ENCODE measurements around the gene DPH1. TPM values are rescaled to one million over a fixed set of nuclear protein-coding genes. Genes with fewer than 3 reads are reported as not detected.
A peak's percentile ranks its signal among the peaks of the same experiment; 100 is the strongest.

DPH1 gene
- total RNA-seq, 1 donor from 2014 or later, result 63.4 TPM

- H3K27me3 Mint-ChIP-seq, result peaks cover 3% of the 10 kb centered on the region
- ChIA-PET CTCF (interaction anchor here (0.5 to 1.2 kb wide), 3 partner anchors 171 to 374 kb away, joined by 3 to 4 read pairs (median 4); no protein-coding TSS in a partner anchor), POLR2A (interaction anchor here (0.6 to 0.9 kb wide), 3 partner anchors 11 to 275 kb away, joined by 3 to 6 read pairs (median 4); no protein-coding TSS in a partner anchor)
- H3K9me3 Mint-ChIP-seq, result no peaks in the 10 kb centered on the region
- peak overlapping the region; percentile 87 for H3K27ac Mint-ChIP-seq
- DNase-seq (no peak), ATAC-seq (ENCODE audit: low read depth) (no peak)
- peaks cover 27% of the 10 kb centered on the region for H3K4me1 Mint-ChIP-seq
- TF ChIP-seq CTCF (IDR thresholded peaks at IDR 0.05), result no peak
- peak overlapping the region; percentile 11 for H3K4me3 Mint-ChIP-seq
- intact Hi-C loops (cut with micrococcal nuclease), result loop anchor here (5.0 kb wide), 3 partner anchors 136 to 376 kb away; no protein-coding TSS in a partner anchor
- peaks cover 25% of the 10 kb centered on the region for H3K36me3 Mint-ChIP-seq (ENCODE audit: low read depth)
Measured at GRCh38 chr17:2043785-2044184, 13.8 kb downstream of the DPH1 start.

- Mint-ChIP-seq H3K4me1 (peaks cover 33% of the 10 kb centered on the region), H3K27ac (no peak overlapping the region), H3K27me3 (peaks cover 3% of the 10 kb centered on the region), H3K4me3 (no peak overlapping the region), H3K36me3 (ENCODE audit: low read depth) (peaks cover 25% of the 10 kb centered on the region), H3K9me3 (no peaks in the 10 kb centered on the region)
- intact Hi-C loops (cut with micrococcal nuclease), result loop anchor here (5.0 kb wide), 3 partner anchors 137 to 377 kb away; no protein-coding TSS in a partner anchor
- no peak for TF ChIP-seq CTCF (IDR thresholded peaks at IDR 0.05)
- ChIA-PET CTCF (interaction anchor here (0.5 to 1.2 kb wide), 3 partner anchors 170 to 375 kb away, joined by 3 to 4 read pairs (median 4); no protein-coding TSS in a partner anchor), POLR2A (interaction anchor here (0.6 to 0.9 kb wide), 3 partner anchors 10 to 467 kb away, joined by 3 to 12 read pairs (median 4); partner anchors contain the start of gene METTL16)
- DNase-seq, result no peak
- ATAC-seq (ENCODE audit: low read depth), result no peak
Measured at GRCh38 chr17:2044263-2044894, 14.4 kb downstream of the DPH1 start.

- H3K4me3 Mint-ChIP-seq, result no peak overlapping the region
- intact Hi-C loops (cut with micrococcal nuclease), result no loop called here
- ChIA-PET POLR2A (no interaction called here), CTCF (interaction anchor here (2.0 kb wide), 1 partner anchor 197 kb away, joined by 6 read pairs; no protein-coding TSS in a partner anchor)
- H3K4me1 Mint-ChIP-seq, result peaks cover 28% of the 10 kb centered on the region
- H3K27me3 Mint-ChIP-seq, result peaks cover 10% of the 10 kb centered on the region
- no peak for DNase-seq
- H3K36me3 Mint-ChIP-seq (ENCODE audit: low read depth), result peaks cover 18% of the 10 kb centered on the region
- no peak for TF ChIP-seq CTCF (IDR thresholded peaks at IDR 0.05)
- ATAC-seq (ENCODE audit: low read depth), result no peak
- H3K9me3 Mint-ChIP-seq, result no peaks in the 10 kb centered on the region
- H3K27ac Mint-ChIP-seq, result no peak overlapping the region
Measured at GRCh38 chr17:2047590-2047989, 17.6 kb downstream of the DPH1 start.

- POLR2A ChIA-PET, result interaction anchor here (0.6 to 1.3 kb wide), 2 partner anchors 10 to 187 kb away, joined by 3 to 4 read pairs; no protein-coding TSS in a partner anchor
- no peak for TF ChIP-seq CTCF (IDR thresholded peaks at IDR 0.05)
- H3K27me3 Mint-ChIP-seq, result peaks cover 15% of the 10 kb centered on the region
- CTCF ChIA-PET, result interaction anchor here (2.0 kb wide), 1 partner anchor 196 kb away, joined by 6 read pairs; no protein-coding TSS in a partner anchor
- H3K4me3 Mint-ChIP-seq, result peak overlapping the region; percentile 72
- peaks cover 7% of the 10 kb centered on the region for H3K36me3 Mint-ChIP-seq (ENCODE audit: low read depth)
- DNase-seq, result no peak
- H3K4me1 Mint-ChIP-seq, result peaks cover 24% of the 10 kb centered on the region
- intact Hi-C loops (cut with micrococcal nuclease), result loop anchor here (1.0 kb wide), 1 partner anchor 19 kb away; the partner anchor contains the start of gene DPH1
- no peaks in the 10 kb centered on the region for H3K9me3 Mint-ChIP-seq
- no peak overlapping the region for H3K27ac Mint-ChIP-seq
- ATAC-seq (ENCODE audit: low read depth), result no peak
Measured at GRCh38 chr17:2048805-2049204, 18.9 kb downstream of the DPH1 start.
